Breast epithelium (tissue), 4 donors: ENCODE results near the gene SLC12A2. TPM values are rescaled to one million over a fixed set of nuclear protein-coding genes. Genes with fewer than 3 reads are reported as not detected.

Experiments
- DNase-seq, 2 donors: peaks; one replicate each; pipeline ENCODE4 v3.0.0-alpha.2; 2019; ENCODE audit warnings: low spot score in 2 of 2
- H3K27ac ChIP-seq, 2 donors: fragments of 200-600 bp; sonication (generic) in 1 of 2; one replicate each; pipeline ENCODE4 v1.5.1; 2016 to 2019; ENCODE audit warnings: mild to moderate bottlenecking in 1 of 2
- H3K27me3 ChIP-seq, 2 donors: fragments of 200-600 bp; sonication (generic) in 1 of 2; one replicate each; pipeline versions ENCODE4 v1.5.1 to v1.6.0; 2017 to 2019; ENCODE audit warnings: control low read depth in 1 of 2, mild to moderate bottlenecking in 1 of 2
- H3K36me3 ChIP-seq: fragments of 200-600 bp; one replicate; pipeline ENCODE4 v1.5.1; 2019
- H3K4me1 ChIP-seq, 2 donors: fragments of 200-600 bp; sonication (generic); one replicate each; pipeline ENCODE4 v1.5.1; 2016 to 2019; ENCODE audit warnings: control low read depth in 1 of 2
- H3K4me3 ChIP-seq, 3 donors: fragments of 200-600 bp; sonication (generic); 1 replicate in 2 of 3; 2 replicates in 1 of 3; pipeline ENCODE4 v1.5.1; 2016 to 2019; ENCODE audit warnings: mild to moderate bottlenecking in 3 of 3, moderate library complexity in 2 of 3
- H3K9me3 ChIP-seq, 2 donors: fragments of 200-600 bp; sonication (generic) in 1 of 2; one replicate each; pipeline ENCODE4 v1.5.1; 2016 to 2019; ENCODE audit warnings: control low read depth in 1 of 2
- CTCF ChIP-seq, 3 donors: fragments of 450-650 bp; IDR thresholded peaks; one replicate each; pipeline ENCODE4 v1.5.1; 2016 to 2017; ENCODE audit warnings: antibody characterized with exemption in 3 of 3, mild to moderate bottlenecking in 3 of 3, moderate library complexity in 3 of 3
- POLR2A ChIP-seq: fragments of 450-650 bp; IDR thresholded peaks from one replicate; pipeline ENCODE4 v1.6.1; 2016; ENCODE audit warnings: antibody characterized with exemption, mild to moderate bottlenecking, moderate library complexity
- POLR2AphosphoS5 ChIP-seq, 3 donors: sonication (generic); formaldehyde crosslinking; IDR thresholded peaks; one replicate each; pipeline ENCODE4 v1.6.1; 2017; ENCODE audit warnings: antibody characterized with exemption in 3 of 3
- intact Hi-C: fragments of 100-400 bp; cut with DNase I; formaldehyde crosslinking; loops from one replicate; pipeline ENCODE4 v1.15.1; 2023; ENCODE audit warnings: low total_unique reads
- total RNA-seq, 3 donors: library from RNA; depleted of rRNA; stranded (reverse); fragments of >200 nt; gene quantifications; one replicate each; pipeline ENCODE4 v1.1.0, GENCODE V29; 2016

SLC12A2 gene
- total RNA-seq, 3 donors from 2014 or later: 23.7 to 204 (median 70.1) TPM

GRCh38 chr5:128196080-128196479 is 112.5 kb downstream of the SLC12A2 start:
- Histone ChIP-seq H3K4me1 (no peaks in the 10 kb centered on the region), H3K36me3 (no peaks in the 10 kb centered on the region), H3K9me3 (no peaks in the 10 kb centered on the region), H3K4me3 (no peak overlapping the region), H3K27ac (no peak overlapping the region), H3K27me3 (no peaks in the 10 kb centered on the region)
- intact Hi-C loops: no loop called here
- no peak for DNase-seq
- TF ChIP-seq POLR2A (no peak), CTCF (IDR thresholded peaks at IDR 0.05) (no peak), POLR2AphosphoS5 (IDR thresholded peaks at IDR 0.05) (no peak)

- intact Hi-C loops: no loop called here
- no peaks in the 10 kb centered on the region for H3K36me3 ChIP-seq
- no peak overlapping the region for H3K27ac ChIP-seq
- TF ChIP-seq POLR2A (no peak), POLR2AphosphoS5 (IDR thresholded peaks at IDR 0.05) (no peak), CTCF (IDR thresholded peaks at IDR 0.05) (no peak)
- DNase-seq: no peak
- H3K4me1 ChIP-seq: peaks cover 0 to 4% of the 10 kb centered on the region in 2 donors
- H3K9me3 ChIP-seq: no peaks in the 10 kb centered on the region
- no peaks in the 10 kb centered on the region for H3K27me3 ChIP-seq
- H3K4me3 ChIP-seq: no peak overlapping the region
Measured at GRCh38 chr5:128196791-128197190, 113.2 kb downstream of the SLC12A2 start.

- TF ChIP-seq POLR2AphosphoS5 (IDR thresholded peaks at IDR 0.05): no peak
- no peak for TF ChIP-seq POLR2A
- TF ChIP-seq CTCF (IDR thresholded peaks at IDR 0.05): no peak
- no peaks in the 10 kb centered on the region for H3K36me3 ChIP-seq
- intact Hi-C loops: no loop called here
Measured at GRCh38 chr5:128197896-128198522, 114.4 kb downstream of the SLC12A2 start.

GRCh38 chr5:128199104-128199503 is 115.5 kb downstream of the SLC12A2 start:
- DNase-seq: peak in 1 of 2 donors; percentile 35
- Histone ChIP-seq H3K36me3 (no peaks in the 10 kb centered on the region), H3K4me3 (no peak overlapping the region), H3K27me3 (no peaks in the 10 kb centered on the region), H3K9me3 (no peaks in the 10 kb centered on the region), H3K4me1 (peaks cover 0 to 4% of the 10 kb centered on the region in 2 donors), H3K27ac (peak overlapping the region; percentile 25 to 33)
- TF ChIP-seq POLR2A (no peak), POLR2AphosphoS5 (IDR thresholded peaks at IDR 0.05) (no peak), CTCF (IDR thresholded peaks at IDR 0.05) (no peak)
- intact Hi-C loops: no loop called here

More at GRCh38 chr5:128197896-128198522, 114.4 kb downstream of the SLC12A2 start:
- Histone ChIP-seq H3K4me1 (peaks cover 0 to 4% of the 10 kb centered on the region in 2 donors), H3K4me3 (no peak overlapping the region), H3K9me3 (no peaks in the 10 kb centered on the region), H3K27me3 (no peaks in the 10 kb centered on the region), H3K27ac (no peak overlapping the region)
- DNase-seq: no peak

- Histone ChIP-seq H3K9me3 (no peaks in the 10 kb centered on the region), H3K4me1 (peaks cover 0 to 4% of the 10 kb centered on the region in 2 donors), H3K27ac (peak overlapping the region in 1 of 2 donors; percentile 33), H3K36me3 (no peaks in the 10 kb centered on the region), H3K27me3 (no peaks in the 10 kb centered on the region), H3K4me3 (no peak overlapping the region)
- no peak for TF ChIP-seq POLR2A
- no peak for TF ChIP-seq CTCF (IDR thresholded peaks at IDR 0.05)
- no peak for TF ChIP-seq POLR2AphosphoS5 (IDR thresholded peaks at IDR 0.05)
- DNase-seq: no peak
- intact Hi-C loops: no loop called here
Measured at GRCh38 chr5:128199611-128200010, 116.0 kb downstream of the SLC12A2 start.
